Measurements from ENCODE around the gene MAGI1. TPM values are rescaled to one million over a fixed set of nuclear protein-coding genes. Genes with fewer than 3 reads are reported as not detected.

Gene MAGI1
- total RNA-seq, 1 donor from 2014 or later: 44.9 TPM

GRCh38 chr3:65411367-65411766 is 627.4 kb downstream of the MAGI1 start:
- no peak for DNase-seq (ENCODE audit: extremely low read depth, low read depth, low spot score)

DNA sequence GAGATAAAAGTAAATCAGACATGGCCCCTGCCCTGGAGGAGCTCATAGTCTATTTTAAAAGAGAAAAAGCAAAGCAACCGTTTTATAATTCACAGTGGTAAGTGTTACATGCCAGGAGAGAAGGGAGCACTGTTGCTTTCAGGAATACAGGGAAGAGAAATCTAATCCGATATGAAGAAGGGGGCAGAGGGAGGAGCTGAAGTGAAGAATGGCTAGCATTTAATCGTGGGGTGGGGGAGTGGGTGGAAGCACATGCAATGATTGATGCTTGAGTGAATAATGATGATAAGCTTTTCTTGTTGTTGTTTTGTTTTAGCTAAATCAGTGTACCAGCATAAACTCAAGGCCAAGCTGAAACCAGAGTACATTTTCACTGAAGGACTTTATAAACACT is 629.5 kb downstream of the MAGI1 start:
- no peak for DNase-seq (ENCODE audit: extremely low read depth, low read depth, low spot score)

- peak; percentile 39 for DNase-seq (ENCODE audit: extremely low read depth, low read depth, low spot score)
Measured at GRCh38 chr3:65408531-65409175, 630.1 kb downstream of the MAGI1 start.

- no peak for DNase-seq (ENCODE audit: extremely low read depth, low read depth, low spot score)
Measured at GRCh38 chr3:65406470-65406869, 632.2 kb downstream of the MAGI1 start.

- no peak for DNase-seq (ENCODE audit: extremely low read depth, low read depth, low spot score)
Measured at GRCh38 chr3:65402597-65402996, 636.1 kb downstream of the MAGI1 start.

GRCh38 chr3:65401359-65402305 is 637.1 kb downstream of the MAGI1 start:
- DNase-seq (ENCODE audit: extremely low read depth, low read depth, low spot score): no peak

DNA sequence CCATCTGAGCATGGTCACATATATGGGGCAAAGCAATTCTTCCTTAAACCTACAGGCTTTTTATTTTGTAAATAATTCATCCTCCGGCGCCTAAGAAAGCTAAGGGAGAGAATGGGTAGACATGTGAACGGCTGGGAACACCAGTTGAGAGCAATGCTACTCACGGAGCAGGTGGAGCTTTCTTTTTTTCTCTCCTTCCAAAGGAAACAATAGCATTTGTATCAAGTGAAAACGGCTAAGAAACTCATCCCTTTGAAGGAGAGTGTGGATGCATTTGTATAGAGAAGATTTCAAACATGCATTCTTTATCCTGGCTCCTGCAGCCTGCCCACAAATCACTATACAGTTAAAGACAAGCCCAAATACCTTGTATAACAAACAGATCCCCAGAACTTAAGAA is 637.8 kb downstream of the MAGI1 start:
- DNase-seq (ENCODE audit: extremely low read depth, low read depth, low spot score): no peak

DNA sequence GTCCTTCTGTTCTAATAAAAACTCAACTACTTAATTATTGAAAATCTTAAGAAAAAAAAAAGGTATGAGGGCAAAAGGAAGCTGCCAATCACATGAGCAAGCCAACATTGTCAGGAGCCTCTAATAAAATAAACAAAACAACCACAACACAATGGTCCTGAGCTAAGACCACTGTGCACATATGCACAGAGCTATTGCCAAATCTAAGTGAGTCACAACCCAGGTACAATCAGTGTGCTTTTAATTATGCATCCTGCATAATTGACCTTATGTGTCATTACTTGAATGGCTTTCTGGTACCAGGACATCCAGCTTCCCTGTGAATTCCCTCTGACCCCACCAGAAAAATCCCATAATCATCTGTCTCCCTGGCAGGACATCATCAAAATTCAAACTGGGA is 639.8 kb downstream of the MAGI1 start:
- DNase-seq (ENCODE audit: extremely low read depth, low read depth, low spot score): no peak

DNA sequence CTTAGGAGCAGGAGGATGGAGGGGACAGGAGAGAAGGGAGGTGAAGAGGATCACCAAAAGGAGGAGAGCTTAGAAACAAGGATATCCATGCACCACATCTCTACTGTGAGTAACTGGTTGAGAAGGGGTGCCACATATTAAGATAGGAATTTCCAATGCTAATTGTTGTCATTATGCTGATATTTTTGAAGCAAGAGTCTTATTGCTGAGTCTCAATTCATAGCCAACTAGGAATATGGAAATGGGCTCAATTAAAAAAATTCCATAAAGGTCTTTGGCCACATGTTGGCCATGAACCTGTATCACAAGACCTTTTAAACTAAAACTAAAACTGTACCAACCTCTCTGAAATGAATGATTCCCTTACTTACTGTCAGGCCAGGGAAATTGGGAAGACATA is 642.6 kb downstream of the MAGI1 start:
- DNase-seq (ENCODE audit: extremely low read depth, low read depth, low spot score): no peak

GRCh38 chr3:65391068-65391467 is 647.6 kb downstream of the MAGI1 start:
- no peak for DNase-seq (ENCODE audit: extremely low read depth, low read depth, low spot score)

DNA sequence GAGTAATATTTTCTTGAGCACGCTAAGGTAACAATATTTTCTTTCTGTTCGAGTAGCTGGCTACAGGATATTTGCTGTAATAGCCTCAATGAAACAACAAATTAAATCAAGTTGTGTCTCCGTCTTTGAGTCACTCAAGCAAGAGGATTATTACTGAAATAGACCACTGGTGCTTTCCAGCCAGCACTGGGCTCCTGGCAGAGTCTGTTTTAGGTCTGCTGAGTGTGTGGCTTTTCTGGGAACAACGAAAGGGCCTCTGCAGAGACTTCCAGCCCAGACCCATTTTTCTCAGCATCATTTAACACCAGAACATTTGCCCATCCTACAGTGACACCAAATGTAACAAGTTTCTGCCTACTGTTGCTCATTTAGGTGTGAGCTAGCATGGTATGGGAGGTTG is 652.9 kb downstream of the MAGI1 start:
- DNase-seq (ENCODE audit: extremely low read depth, low read depth, low spot score): no peak

GRCh38 chr3:65381496-65382010 is 657.2 kb downstream of the MAGI1 start:
- DNase-seq (ENCODE audit: extremely low read depth, low read depth, low spot score): no peak

DNA sequence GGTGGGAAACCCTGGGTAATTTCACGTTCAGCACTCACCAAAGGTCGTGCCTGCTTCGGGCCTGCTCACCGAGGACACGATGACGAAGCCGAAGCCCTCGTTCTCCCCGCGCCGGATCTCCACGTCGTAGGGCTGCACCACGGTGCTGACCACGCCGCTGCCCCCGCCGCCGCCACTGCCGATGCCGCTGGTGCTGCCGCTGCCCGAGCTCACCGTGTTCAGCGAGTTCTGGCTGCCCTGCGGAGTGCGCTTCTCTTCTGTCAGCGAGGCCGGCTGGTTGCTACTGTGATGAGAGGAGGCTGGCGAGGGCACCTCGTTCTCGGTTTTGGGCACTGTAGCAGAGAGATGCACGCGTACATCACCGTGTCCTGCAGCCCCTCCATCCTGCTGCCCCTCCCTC is 659.5 kb downstream of the MAGI1 start:
- no peak for DNase-seq (ENCODE audit: extremely low read depth, low read depth, low spot score)

DNA sequence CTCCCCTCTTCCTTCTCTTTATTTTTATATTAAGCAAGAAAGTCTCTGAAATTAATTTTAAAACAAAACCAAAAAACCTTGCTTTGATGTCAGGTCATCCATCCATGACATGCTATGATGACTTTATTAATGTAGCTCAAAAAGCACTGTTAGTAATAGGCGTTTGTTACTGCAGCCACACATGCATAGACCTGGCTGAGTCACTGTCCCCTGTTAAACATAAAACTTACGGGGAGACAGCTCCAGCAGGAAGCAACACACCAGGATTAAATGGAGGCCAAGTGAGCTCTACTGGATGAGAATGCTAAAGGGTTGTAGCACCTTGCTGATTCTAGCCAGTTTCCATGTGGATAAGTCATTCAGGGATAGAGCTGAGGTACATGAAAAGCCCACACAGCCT is 661.1 kb downstream of the MAGI1 start:
- DNase-seq (ENCODE audit: extremely low read depth, low read depth, low spot score): no peak

DNA sequence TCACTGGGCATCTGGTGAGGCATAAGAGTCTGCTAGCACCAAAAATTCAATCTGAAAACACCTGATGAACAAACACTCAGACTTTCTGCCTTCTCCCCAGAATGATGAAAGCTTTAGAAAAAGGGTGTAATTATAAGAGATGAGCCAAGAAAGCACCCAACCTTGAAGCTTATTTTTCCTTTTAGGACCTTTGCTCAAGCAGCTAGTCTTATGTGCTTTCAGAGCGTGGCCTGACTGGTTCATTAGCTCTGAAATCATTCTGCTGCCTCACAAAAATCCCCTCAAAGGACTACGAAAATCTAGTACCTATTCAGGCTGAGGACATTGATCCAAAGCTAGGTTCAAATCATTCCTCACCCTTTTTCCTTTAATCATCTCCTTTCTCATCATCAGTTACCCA is 662.3 kb downstream of the MAGI1 start:
- no peak for DNase-seq (ENCODE audit: extremely low read depth, low read depth, low spot score)

GRCh38 chr3:65371053-65371452 is 667.7 kb downstream of the MAGI1 start:
- no peak for DNase-seq (ENCODE audit: extremely low read depth, low read depth, low spot score)

DNA sequence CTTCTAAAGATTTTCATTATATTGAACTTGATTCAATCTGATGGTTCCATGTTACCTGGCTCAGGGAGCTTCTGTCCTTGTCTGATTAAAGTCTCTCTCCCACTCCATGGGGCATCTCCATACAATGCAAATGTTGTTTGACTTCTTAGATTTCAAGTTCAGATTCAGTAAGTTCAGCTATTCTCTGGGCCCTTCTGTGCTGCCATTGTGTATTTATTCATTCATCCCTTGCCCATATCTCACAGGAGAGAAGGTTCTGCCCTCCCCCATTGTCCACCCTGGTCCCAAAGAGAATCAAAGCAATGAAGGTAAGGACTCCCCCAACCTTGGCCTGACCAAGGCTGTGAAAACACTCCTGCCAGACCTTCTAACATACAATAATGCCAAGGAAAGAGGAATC is 669.9 kb downstream of the MAGI1 start:
- DNase-seq (ENCODE audit: extremely low read depth, low read depth, low spot score): no peak

DNA sequence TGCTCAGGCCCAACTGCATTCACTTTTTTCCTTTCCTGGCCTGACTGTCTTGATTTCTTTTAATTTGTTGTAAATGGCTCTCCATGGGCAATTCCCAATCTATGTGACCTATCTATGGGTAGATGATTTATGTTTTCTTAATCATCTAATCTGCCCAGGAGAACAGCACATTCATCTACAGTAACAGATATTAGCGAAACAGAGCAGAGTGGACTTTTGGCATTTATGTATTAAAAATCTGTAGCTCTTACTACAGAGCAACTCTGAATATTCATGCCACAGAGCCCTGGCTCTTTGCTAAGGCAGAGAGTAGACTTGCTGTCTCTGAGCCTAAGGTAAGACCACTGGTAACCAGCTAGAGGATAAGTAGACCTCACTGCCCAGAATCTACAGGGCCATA is 676.0 kb downstream of the MAGI1 start:
- DNase-seq (ENCODE audit: extremely low read depth, low read depth, low spot score): no peak

DNA sequence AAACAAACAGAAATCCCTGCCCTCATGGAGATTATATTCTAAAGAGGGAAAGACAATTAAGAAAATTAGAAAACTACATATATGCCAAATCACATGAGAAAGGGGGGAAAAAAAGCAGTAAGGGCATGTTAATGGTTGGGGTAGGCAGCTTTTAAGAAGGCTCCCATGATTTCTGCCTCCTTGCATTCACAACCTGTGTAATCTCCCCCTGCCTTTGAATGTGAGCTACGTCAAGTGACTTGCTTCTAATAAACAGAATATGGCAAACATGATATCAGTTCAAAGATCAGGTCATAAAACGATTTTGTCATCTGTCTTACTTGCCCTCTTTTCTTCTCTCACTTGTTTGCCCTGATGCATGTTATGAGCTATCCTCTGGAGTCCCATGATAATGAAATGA is 677.3 kb downstream of the MAGI1 start:
- no peak for DNase-seq (ENCODE audit: extremely low read depth, low read depth, low spot score)

GRCh38 chr3:65356331-65357248 is 682.1 kb downstream of the MAGI1 start:
- no peak for DNase-seq (ENCODE audit: extremely low read depth, low read depth, low spot score)

- no peak for DNase-seq (ENCODE audit: extremely low read depth, low read depth, low spot score)
Measured at GRCh38 chr3:65354880-65355279, 683.8 kb downstream of the MAGI1 start.

Data from glomerular endothelial cell (primary cell).